Measurements from ENCODE around the gene WNT10A.

The WNT10A gene

GRCh38 chr2:218858138-218858445 is 22.6 kb upstream of the WNT10A start:
- no peak for DNase-seq

GRCh38 chr2:218858671-218859555 is 21.7 kb upstream of the WNT10A start:
- DNase-seq, result no peak

DNA sequence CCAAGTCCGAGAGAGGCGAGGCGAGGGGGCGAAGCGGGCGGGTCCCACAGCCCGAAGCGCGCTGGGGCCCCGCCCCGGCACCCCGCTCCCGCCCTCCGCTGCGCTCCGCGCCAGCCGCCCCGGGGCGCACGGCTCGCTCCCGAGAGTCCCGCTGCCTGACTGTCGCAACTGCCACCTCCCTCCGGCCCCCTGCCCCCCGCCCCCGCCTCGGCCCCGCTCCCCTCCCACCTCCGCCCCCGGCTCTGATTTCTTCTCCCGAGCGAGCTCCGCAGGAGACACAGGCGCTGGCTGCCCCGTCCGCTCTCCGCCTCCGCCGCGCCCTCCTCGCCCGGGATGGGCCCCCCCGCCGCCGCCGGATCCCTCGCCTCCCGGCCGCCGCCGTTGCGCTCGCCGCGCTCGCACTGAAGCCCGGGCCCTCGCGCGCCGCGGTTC is 21.1 kb upstream of the WNT10A start, which contains the start of gene WNT6:
TSS of gene WNT6 (plus strand) at position 250 of the 432 bp plus-strand sequence. CDS start 233 bp downstream, outside the sequence.
- no peak for DNase-seq

- no peak for DNase-seq
Observed at GRCh38 chr2:218859988-218860831, 20.4 kb upstream of the WNT10A start.

DNA sequence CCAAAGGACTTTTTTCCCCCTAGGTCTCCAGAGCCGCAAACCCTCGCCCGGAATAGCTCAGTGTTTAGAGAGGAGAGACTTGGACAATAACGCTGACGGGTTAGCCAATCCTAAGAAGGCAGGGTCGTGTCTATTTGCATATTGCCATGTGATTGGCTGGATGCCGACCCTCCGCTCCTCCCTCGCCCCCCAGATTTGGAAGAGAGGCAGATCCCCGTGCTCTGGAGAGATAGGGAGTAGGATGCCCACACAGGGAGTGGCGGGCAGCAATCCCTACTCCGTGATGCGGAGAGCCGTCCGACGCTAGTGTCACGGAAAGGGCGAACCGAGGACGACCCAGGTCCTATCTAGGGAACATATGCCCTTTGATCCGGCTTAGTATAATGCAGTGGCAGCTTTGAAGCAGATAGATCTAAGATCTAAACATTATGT is 19.7 kb upstream of the WNT10A start:
- DNase-seq, result no peak

GRCh38 chr2:218861645-218862318 is 18.9 kb upstream of the WNT10A start:
- no peak for DNase-seq

DNA sequence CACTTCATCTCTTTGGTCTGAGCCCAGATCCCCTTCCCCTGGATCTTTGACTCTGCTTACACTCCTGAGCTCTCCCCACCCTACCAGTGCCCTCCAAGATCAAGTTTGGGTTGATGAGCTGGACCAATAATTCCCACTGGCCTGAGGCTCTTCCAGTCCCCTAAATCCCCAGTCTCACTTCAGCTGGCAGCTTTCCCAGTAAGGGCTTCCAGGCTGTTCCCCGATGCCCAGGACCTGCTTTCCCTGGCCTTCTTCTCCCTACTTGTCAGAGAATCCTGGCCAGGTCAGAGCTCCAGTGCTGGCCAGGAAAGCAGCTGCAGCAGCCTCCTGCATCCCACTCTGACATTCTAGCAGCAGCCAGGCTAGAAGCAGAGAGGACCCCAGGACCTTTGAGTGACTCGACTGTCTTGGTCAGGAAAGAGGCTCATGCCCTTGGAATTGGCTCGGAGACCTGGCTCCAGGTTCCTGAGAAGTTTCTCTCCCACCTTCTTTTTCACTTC is 17.6 kb upstream of the WNT10A start:
- DNase-seq, result no peak

- no peak for DNase-seq
Observed at GRCh38 chr2:218865396-218865795, 15.3 kb upstream of the WNT10A start.

GRCh38 chr2:218865999-218866398 is 14.7 kb upstream of the WNT10A start:
- DNase-seq, result no peak

- no peak for DNase-seq
Observed at GRCh38 chr2:218867900-218868299, 12.8 kb upstream of the WNT10A start.

- no peak for DNase-seq
Observed at GRCh38 chr2:218869064-218869463, 11.6 kb upstream of the WNT10A start.

DNA sequence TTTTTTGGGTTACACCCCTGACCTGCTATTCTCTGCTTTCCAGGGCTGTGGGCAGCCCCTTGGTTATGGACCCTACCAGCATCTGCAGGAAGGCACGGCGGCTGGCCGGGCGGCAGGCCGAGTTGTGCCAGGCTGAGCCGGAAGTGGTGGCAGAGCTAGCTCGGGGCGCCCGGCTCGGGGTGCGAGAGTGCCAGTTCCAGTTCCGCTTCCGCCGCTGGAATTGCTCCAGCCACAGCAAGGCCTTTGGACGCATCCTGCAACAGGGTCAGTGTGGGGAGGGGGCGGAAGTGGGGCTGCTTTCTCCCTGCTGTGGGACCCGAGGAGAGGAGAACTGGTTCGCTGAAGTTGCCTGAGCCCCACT is 9.7 kb upstream of the WNT10A start:
- no peak for DNase-seq

- peak in 1 of 2 experiments; percentile 47 for DNase-seq
Observed at GRCh38 chr2:218871345-218872302, 9.0 kb upstream of the WNT10A start.

DNA sequence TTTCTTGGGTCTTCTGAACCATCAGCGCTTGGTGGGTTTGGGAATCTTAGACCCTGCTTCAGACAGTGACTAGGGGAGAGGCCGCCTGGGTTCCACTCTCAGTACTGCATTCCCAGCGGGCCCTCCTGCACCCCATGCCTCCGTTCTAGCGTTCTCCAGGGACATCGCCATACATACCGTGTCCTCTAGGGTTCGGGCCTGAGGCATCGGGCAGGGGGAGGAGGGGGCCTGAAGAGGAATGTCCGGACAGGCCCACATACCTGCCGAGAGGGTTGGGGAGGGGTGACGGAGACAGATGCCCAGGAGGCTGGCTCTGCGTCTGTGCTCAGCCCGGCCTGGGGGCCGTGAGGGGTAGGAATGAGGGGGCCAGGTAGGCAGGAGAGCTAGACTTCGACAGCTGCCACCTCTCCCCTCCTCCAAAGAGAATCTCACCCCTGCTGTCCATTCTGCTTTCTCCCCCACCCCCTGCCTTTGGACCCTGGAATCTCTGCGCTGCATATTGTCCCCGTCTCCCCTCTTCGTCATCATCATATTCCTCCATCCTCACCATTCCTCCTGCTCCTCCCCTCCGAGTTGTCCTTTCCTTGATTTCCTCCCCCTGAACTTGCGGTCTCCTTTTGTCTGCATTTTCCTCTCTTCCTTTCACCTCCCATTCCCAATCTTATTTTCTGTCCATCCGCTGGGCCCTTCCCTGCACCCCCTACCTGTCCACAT is 7.8 kb upstream of the WNT10A start:
- no peak for DNase-seq

- no peak for DNase-seq
Observed at GRCh38 chr2:218873359-218874194, 7.1 kb upstream of the WNT10A start.

DNA sequence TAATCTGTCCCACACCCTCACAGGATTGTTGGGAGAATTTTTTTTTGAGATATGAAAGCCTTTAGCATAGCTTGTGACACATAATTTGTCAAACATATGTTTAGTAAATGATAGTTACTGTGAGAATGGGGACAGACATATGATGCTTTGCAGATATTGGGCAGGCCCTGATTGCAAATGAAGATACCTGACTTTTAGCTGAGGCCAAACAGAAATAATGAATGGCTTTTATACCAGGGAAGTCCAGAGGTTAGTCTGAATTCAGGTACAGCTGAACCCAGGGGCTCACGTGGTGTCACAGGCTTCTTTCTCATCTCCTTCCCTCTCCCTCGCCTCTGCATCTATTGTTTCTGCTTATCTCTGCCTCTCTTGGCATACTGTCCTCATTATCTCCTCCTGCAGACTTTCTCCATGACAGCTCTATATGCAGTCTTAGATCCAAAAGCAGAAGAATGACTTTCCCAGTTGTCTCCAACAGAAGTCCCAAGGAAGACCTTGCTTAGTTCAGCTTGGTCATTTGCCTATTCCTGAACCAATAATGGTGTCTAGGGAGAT is 4.9 kb upstream of the WNT10A start:
- DNase-seq, result no peak

DNA sequence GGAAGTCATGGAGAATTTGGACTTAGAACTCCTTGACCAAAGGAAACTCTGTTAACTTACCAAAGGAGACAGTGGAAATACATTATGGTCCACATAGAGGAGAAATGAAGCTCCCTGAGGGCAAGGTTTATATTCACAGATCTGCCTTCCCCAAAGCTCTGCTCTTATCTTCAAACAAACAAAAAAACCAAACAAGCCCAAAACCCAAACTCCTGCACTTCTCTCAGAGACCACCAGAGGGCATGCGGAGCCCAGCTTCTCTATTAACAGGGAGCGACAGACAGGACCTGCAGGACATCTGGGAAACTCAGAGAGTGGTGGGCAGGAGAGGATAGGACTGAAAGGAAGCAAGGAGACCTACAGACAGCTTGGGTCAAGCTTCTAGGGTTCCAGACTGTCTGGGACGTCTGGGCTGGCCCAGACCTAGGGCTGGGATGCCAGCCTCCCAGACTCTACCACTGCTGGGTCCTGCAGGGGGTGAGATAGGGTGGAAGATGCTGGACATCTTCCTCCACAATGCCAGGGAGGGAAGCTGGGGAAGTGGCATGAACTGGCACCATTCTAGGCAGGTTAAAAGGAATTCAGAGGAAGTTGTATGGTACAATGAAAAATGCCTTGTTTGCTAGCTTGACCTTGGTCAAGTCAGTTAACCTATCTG is 4.0 kb upstream of the WNT10A start:
- peak; percentile 62 to 63 for DNase-seq

- no peak for DNase-seq
Observed at GRCh38 chr2:218877331-218877730, 3.3 kb upstream of the WNT10A start.

DNA sequence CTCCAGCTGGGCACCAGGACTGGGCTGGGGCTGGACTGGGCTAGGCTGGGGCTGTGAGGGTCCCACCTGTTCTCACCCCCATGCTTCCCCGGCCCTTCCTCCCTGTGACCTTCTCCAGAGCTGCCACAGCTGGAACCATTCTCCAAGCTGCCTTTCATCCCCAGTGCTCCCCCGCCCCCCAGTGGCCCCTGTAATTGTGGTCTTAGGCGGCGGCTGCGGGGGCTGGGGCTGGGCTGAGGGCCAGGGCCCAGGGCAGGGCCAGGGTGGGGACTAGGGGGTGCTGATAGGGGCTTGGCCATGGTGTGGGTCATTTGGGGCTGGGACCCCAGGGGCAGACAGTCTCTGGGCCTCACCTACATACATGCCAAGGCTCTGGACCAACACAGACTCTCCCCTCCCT is 2.8 kb upstream of the WNT10A start:
- DNase-seq, result no peak
